ENCODE results near the gene KAT6B.

- TF ChIP-seq, protein P1, sequence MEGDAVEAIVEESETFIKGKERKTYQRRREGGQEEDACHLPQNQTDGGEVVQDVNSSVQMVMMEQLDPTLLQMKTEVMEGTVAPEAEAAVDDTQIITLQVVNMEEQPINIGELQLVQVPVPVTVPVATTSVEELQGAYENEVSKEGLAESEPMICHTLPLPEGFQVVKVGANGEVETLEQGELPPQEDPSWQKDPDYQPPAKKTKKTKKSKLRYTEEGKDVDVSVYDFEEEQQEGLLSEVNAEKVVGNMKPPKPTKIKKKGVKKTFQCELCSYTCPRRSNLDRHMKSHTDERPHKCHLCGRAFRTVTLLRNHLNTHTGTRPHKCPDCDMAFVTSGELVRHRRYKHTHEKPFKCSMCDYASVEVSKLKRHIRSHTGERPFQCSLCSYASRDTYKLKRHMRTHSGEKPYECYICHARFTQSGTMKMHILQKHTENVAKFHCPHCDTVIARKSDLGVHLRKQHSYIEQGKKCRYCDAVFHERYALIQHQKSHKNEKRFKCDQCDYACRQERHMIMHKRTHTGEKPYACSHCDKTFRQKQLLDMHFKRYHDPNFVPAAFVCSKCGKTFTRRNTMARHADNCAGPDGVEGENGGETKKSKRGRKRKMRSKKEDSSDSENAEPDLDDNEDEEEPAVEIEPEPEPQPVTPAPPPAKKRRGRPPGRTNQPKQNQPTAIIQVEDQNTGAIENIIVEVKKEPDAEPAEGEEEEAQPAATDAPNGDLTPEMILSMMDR (IDR thresholded peaks at IDR 0.05) = no peak
- no peak for TF ChIP-seq EZH2phosphoT487 (IDR thresholded peaks at IDR 0.05)
Measured at GRCh38 chr10:74901867-74902450, 75.6 kb downstream of the KAT6B start.

Measured in neural progenitor cell (in vitro differentiated cells).